ENCODE results near the gene CEP135.

DNA sequence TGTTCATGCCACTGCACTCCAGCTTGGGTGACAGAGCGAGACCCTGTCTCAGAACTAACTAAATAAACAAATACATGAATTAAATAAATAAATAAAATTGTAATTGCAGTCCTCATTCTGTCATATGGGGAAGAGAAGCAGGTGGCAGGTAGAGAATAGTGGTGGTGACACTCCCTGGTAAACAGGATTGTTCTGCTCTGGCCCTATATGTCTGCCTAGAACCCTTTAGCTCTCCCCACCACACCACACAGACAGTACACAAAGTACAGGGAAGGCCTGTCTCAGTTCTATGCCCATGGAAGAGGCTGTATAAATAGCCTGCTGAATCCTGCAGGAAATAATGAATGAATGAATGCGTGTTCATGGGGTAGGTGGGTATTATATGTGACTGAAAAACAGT lies 117.7 kb downstream of the CEP135 start:
- TF ChIP-seq, protein P1, sequence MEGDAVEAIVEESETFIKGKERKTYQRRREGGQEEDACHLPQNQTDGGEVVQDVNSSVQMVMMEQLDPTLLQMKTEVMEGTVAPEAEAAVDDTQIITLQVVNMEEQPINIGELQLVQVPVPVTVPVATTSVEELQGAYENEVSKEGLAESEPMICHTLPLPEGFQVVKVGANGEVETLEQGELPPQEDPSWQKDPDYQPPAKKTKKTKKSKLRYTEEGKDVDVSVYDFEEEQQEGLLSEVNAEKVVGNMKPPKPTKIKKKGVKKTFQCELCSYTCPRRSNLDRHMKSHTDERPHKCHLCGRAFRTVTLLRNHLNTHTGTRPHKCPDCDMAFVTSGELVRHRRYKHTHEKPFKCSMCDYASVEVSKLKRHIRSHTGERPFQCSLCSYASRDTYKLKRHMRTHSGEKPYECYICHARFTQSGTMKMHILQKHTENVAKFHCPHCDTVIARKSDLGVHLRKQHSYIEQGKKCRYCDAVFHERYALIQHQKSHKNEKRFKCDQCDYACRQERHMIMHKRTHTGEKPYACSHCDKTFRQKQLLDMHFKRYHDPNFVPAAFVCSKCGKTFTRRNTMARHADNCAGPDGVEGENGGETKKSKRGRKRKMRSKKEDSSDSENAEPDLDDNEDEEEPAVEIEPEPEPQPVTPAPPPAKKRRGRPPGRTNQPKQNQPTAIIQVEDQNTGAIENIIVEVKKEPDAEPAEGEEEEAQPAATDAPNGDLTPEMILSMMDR (IDR thresholded peaks at IDR 0.05; ENCODE audit: extremely low read depth in 1 of 2, insufficient read depth in 1 of 2, low read depth in 1 of 2, low read length in 2 of 2): no peak
- TF ChIP-seq POLR2A (IDR thresholded peaks at IDR 0.05; ENCODE audit: low read depth, low read length): no peak
- TF ChIP-seq EZH2 (IDR thresholded peaks at IDR 0.05; ENCODE audit: borderline replicate concordance, low read depth, low read length, severe bottlenecking): no peak
- TF ChIP-seq POLR2AphosphoS5 (IDR thresholded peaks at IDR 0.05; ENCODE audit: insufficient read depth, low read depth, low read length): no peak
- TF ChIP-seq FOS (IDR thresholded peaks at IDR 0.05; ENCODE audit: borderline replicate concordance, insufficient read depth, low read length): no peak
